Kidney (tissue), 14 donors: ENCODE measurements around the gene KRT1. TPM values are rescaled to one million over a fixed set of nuclear protein-coding genes. Genes with fewer than 3 reads are reported as not detected.

ENCODE experiments used
- DNase-seq, 5 donors: peaks; one replicate each; pipeline ENCODE4 v3.0.0-alpha.2; 2013 to 2020
- FAIRE-seq: peaks from 2 replicates; lab custom pipeline; 2012; peaks lifted over from hg19 to GRCh38; lab: Jason Lieb, UNC
- H3K27ac ChIP-seq, 2 donors: one replicate each; pipeline ENCODE4 v1.7.0; 2013; ENCODE audit warnings: low read depth in 2 of 2, low read length in 2 of 2, inconsistent platforms in 1 of 2
- H3K27me3 ChIP-seq: one replicate; pipeline ENCODE4 v1.7.1; 2013; ENCODE audit warnings: low read length, inconsistent platforms; ENCODE audit not compliant: control insufficient read depth, insufficient read depth
- H3K36me3 ChIP-seq, 3 donors: one replicate each; pipeline versions ENCODE4 v1.7.0 to v1.7.1; 2013; ENCODE audit warnings: low read length in 3 of 3, control low read depth in 1 of 3, inconsistent platforms in 1 of 3; ENCODE audit not compliant: insufficient read depth in 3 of 3, control insufficient read depth in 2 of 3
- H3K4me1 ChIP-seq, 3 donors: one replicate each; pipeline versions ENCODE4 v1.7.0 to v1.7.1; 2013; ENCODE audit warnings: low read length in 3 of 3, inconsistent platforms in 1 of 3, low read depth in 1 of 3; ENCODE audit not compliant: control insufficient read depth in 2 of 3, insufficient read depth in 2 of 3
- H3K4me3 ChIP-seq, 3 donors: one replicate each; pipeline versions ENCODE4 v1.7.0 to v1.8.1; 2013; ENCODE audit warnings: low read length in 3 of 3, control low read depth in 1 of 3, inconsistent platforms in 1 of 3
- H3K9ac ChIP-seq, 3 donors: one replicate each; pipeline versions ENCODE4 v1.7.0 to v1.7.1; 2013; ENCODE audit warnings: low read length in 3 of 3, control low read depth in 1 of 3, inconsistent platforms in 1 of 3
- H3K9me3 ChIP-seq, 3 donors: one replicate each; pipeline versions ENCODE4 v1.7.0 to v1.7.1; 2013; ENCODE audit warnings: low read length in 3 of 3, control low read depth in 1 of 3, inconsistent platforms in 1 of 3; ENCODE audit not compliant: control insufficient read depth in 2 of 3, insufficient read depth in 1 of 3
- intact Hi-C: fragments of 100-400 bp; cut with DNase I; formaldehyde crosslinking; loops from one replicate; pipeline ENCODE4 v1.11.1; 2022
- polyA plus RNA-seq: library from polyadenylated mRNA; stranded (reverse); fragments of 350-450 nt; fragmentation: Illumina TruSeq; extraction: RNeasy Lipid Tissue Mini Kit (QIAGEN cat#74804); gene quantifications from one replicate; pipeline ENCODE4 v1.2.3, GENCODE V29; 2014; ENCODE audit warnings: low read depth, low replicate concordance; ENCODE audit not compliant: insufficient read depth
- total RNA-seq: library from RNA; stranded (reverse); fragmentation: NEBNext Ultra II Directional; extraction: Animal tissue kit (Norgen Biotek cat#: 25700); gene quantifications from one replicate; pipeline ENCODE4 v1.2.1, GENCODE V29; 2021
- TF ChIP-seq, protein P1 (sequence below): IDR thresholded peaks from 3 replicates; pipeline ENCODE4 v1.5.1; 2012; ENCODE audit warnings: mild to moderate bottlenecking, moderate library complexity, borderline replicate concordance; ENCODE audit not compliant: insufficient read depth; ENCODE audit errors: extremely low read depth
- donor health status: control.
- donor health status: control.
- donor health status: control.
- donor health status: control.
- donor health status: control.
- donor health status: DM: yes; HTN: yes; CAD: no.
- donor health status: Normal renal cell carcinoma (clear cell type).

KRT1 gene
- total and polyA plus RNA-seq, 2 donors from 2014 or later: not detected

DNA sequence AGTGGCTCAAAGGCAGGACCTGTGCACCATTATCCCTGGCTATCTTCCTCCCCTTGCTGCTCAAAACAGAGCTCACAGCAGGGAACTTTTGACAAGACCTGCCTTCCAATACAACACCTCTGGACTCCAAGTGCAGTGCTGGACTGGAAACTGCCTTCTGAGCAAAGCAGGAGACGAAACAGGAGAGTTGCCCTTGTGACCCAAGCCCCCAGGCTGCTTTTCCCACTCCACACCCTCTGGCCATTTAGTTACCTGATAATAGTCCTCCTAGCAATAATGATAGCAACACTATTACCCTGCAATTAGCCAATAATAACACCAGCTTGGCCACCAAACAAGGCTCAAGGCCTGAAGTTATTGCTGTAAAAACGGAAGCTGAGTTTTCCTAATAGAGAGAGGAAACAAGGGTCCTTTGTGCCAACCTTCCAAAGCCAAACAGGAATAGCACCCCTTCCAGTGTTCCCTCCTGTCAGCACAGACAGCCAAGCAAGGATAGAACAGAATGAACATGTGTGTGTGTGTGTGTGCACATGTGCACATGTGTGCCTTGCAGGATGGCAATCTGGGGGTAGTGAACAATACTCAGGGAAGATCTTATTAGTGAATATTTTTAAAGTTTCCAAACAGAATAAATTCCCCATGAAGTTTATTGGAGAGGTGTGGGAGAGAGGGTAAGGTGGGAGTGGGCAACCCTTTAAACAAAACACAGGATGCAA lies 52.7 kb downstream of the KRT1 start:
- no peaks in the 10 kb centered on the region for H3K9me3 ChIP-seq
- no peak overlapping the region for H3K27ac ChIP-seq
- H3K4me3 ChIP-seq: no peak overlapping the region
- H3K9ac ChIP-seq: no peak overlapping the region
- TF ChIP-seq, protein P1, sequence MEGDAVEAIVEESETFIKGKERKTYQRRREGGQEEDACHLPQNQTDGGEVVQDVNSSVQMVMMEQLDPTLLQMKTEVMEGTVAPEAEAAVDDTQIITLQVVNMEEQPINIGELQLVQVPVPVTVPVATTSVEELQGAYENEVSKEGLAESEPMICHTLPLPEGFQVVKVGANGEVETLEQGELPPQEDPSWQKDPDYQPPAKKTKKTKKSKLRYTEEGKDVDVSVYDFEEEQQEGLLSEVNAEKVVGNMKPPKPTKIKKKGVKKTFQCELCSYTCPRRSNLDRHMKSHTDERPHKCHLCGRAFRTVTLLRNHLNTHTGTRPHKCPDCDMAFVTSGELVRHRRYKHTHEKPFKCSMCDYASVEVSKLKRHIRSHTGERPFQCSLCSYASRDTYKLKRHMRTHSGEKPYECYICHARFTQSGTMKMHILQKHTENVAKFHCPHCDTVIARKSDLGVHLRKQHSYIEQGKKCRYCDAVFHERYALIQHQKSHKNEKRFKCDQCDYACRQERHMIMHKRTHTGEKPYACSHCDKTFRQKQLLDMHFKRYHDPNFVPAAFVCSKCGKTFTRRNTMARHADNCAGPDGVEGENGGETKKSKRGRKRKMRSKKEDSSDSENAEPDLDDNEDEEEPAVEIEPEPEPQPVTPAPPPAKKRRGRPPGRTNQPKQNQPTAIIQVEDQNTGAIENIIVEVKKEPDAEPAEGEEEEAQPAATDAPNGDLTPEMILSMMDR: no peak
- intact Hi-C loops: no loop called here
- DNase-seq: no peak
- H3K36me3 ChIP-seq: no peaks in the 10 kb centered on the region
- H3K27me3 ChIP-seq: no peaks in the 10 kb centered on the region
- no peak for FAIRE-seq
- no peaks in the 10 kb centered on the region for H3K4me1 ChIP-seq

Other genes with a start within 250 kb of the KRT1 start
- gene KRT75, start 246.0 kb downstream of the KRT1 start, total RNA-seq: not detected
- not detected for gene KRT75, start 246.0 kb downstream of the KRT1 start, polyA plus RNA-seq
- not detected for gene KRT6B, start 228.3 kb downstream of the KRT1 start, total RNA-seq
- not detected for gene KRT6B, start 228.3 kb downstream of the KRT1 start, polyA plus RNA-seq
- not detected for gene KRT6C, start 206.6 kb downstream of the KRT1 start, total RNA-seq
- gene KRT6C, start 206.6 kb downstream of the KRT1 start, polyA plus RNA-seq: not detected
- gene KRT6A, start 187.2 kb downstream of the KRT1 start, total RNA-seq: not detected
- gene KRT6A, start 187.2 kb downstream of the KRT1 start, polyA plus RNA-seq: not detected
- gene KRT5, start 160.0 kb downstream of the KRT1 start, total RNA-seq: 0.69 TPM
- not detected for gene KRT5, start 160.0 kb downstream of the KRT1 start, polyA plus RNA-seq
- not detected for gene KRT71, start 127.3 kb downstream of the KRT1 start, total RNA-seq
- gene KRT71, start 127.3 kb downstream of the KRT1 start, polyA plus RNA-seq: not detected
- not detected for gene KRT74, start 106.6 kb downstream of the KRT1 start, total RNA-seq
- gene KRT74, start 106.6 kb downstream of the KRT1 start, polyA plus RNA-seq: not detected
- not detected for gene KRT72, start 78.9 kb downstream of the KRT1 start, total RNA-seq
- gene KRT72, start 78.9 kb downstream of the KRT1 start, polyA plus RNA-seq: not detected
- not detected for gene KRT73, start 61.8 kb downstream of the KRT1 start, total RNA-seq
- gene KRT73, start 61.8 kb downstream of the KRT1 start, polyA plus RNA-seq: not detected
- not detected for gene KRT2, start 28.2 kb downstream of the KRT1 start, total RNA-seq
- gene KRT2, start 28.2 kb downstream of the KRT1 start, polyA plus RNA-seq: not detected
- gene KRT77, start 23.1 kb upstream of the KRT1 start, total RNA-seq: not detected
- gene KRT77, start 23.1 kb upstream of the KRT1 start, polyA plus RNA-seq: not detected
- not detected for gene KRT76, start 96.9 kb upstream of the KRT1 start, total RNA-seq
- not detected for gene KRT76, start 96.9 kb upstream of the KRT1 start, polyA plus RNA-seq
- gene KRT3, start 115.7 kb upstream of the KRT1 start, total RNA-seq: not detected
- gene KRT3, start 115.7 kb upstream of the KRT1 start, polyA plus RNA-seq: not detected
- not detected for gene KRT4, start 133.7 kb upstream of the KRT1 start, total RNA-seq
- 0.15 TPM for gene KRT4, start 133.7 kb upstream of the KRT1 start, polyA plus RNA-seq
- not detected for gene KRT79, start 153.9 kb upstream of the KRT1 start, total RNA-seq
- not detected for gene KRT79, start 153.9 kb upstream of the KRT1 start, polyA plus RNA-seq
- not detected for gene KRT78, start 168.6 kb upstream of the KRT1 start, total RNA-seq
- not detected for gene KRT78, start 168.6 kb upstream of the KRT1 start, polyA plus RNA-seq
- gene KRT8, start 224.7 kb upstream of the KRT1 start, total RNA-seq: 546 TPM
- 333 TPM for gene KRT8, start 224.7 kb upstream of the KRT1 start, polyA plus RNA-seq